Mucosa of stomach (tissue), 1 donor: Measurements from ENCODE around the gene RAB40A.
"Not testable (repeated sequence)": the region's sequence is repeated elsewhere in the genome, so short reads cannot be mapped to it uniquely, and the experiment has no call there.

Experiments
- H3K27me3 ChIP-seq: one replicate; pipeline ENCODE4 v1.7.0; 2013; ENCODE audit warnings: mild to moderate bottlenecking, low read length; ENCODE audit not compliant: control insufficient read depth, insufficient read depth
- H3K36me3 ChIP-seq: one replicate; pipeline ENCODE4 v1.7.0; 2013; ENCODE audit warnings: low read length; ENCODE audit not compliant: control insufficient read depth, insufficient read depth
- H3K4me1 ChIP-seq: one replicate; pipeline ENCODE4 v1.7.0; 2013; ENCODE audit warnings: mild to moderate bottlenecking, low read length; ENCODE audit not compliant: control insufficient read depth, insufficient read depth
- H3K4me3 ChIP-seq: one replicate; pipeline ENCODE4 v1.7.0; 2013; ENCODE audit warnings: low read length
- H3K9ac ChIP-seq: one replicate; pipeline ENCODE4 v1.7.0; 2013; ENCODE audit warnings: mild to moderate bottlenecking, low read length, moderate library complexity
- H3K9me3 ChIP-seq: one replicate; pipeline ENCODE4 v1.7.0; 2013; ENCODE audit warnings: mild to moderate bottlenecking, low read length, moderate library complexity; ENCODE audit not compliant: control insufficient read depth
- donor health status: Pancreatic carcinoma.

Gene RAB40A

GRCh38 chrX:103480526-103480925 is 38.8 kb downstream of the RAB40A start:
- H3K9ac ChIP-seq: no peak overlapping the region
- H3K9me3 ChIP-seq: no peaks in the 10 kb centered on the region
- H3K27me3 ChIP-seq: no peaks in the 10 kb centered on the region
- no peak overlapping the region for H3K4me3 ChIP-seq
- H3K36me3 ChIP-seq: no peaks in the 10 kb centered on the region
- no peaks in the 10 kb centered on the region for H3K4me1 ChIP-seq

DNA sequence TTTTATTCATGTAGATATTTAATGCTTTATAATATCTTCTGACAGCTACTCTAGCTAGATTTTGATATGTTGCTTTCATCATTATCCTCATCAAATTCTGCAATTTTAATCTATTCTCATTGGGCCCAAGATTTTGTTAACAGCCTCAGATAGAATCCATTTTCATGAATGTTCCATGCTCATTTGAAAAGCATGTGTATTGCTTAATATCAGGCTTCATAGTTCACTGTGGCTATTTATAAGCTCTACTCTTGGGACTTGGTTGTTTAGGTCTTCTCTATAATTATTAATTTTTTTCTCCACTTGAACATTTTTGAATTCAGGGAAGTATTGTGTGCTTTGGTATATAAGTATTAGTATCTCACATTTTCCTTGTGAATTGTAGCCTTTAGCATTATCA is 41.8 kb downstream of the RAB40A start:
- Histone ChIP-seq H3K27me3 (no peaks in the 10 kb centered on the region), H3K9ac (no peak overlapping the region), H3K9me3 (no peaks in the 10 kb centered on the region), H3K4me3 (no peak overlapping the region), H3K36me3 (no peaks in the 10 kb centered on the region), H3K4me1 (no peaks in the 10 kb centered on the region)

GRCh38 chrX:103475381-103475780 is 43.9 kb downstream of the RAB40A start:
- Histone ChIP-seq H3K4me1 (no peaks in the 10 kb centered on the region), H3K4me3 (no peak overlapping the region), H3K27me3 (no peaks in the 10 kb centered on the region), H3K9ac (no peak overlapping the region), H3K9me3 (no peaks in the 10 kb centered on the region), H3K36me3 (no peaks in the 10 kb centered on the region)

DNA sequence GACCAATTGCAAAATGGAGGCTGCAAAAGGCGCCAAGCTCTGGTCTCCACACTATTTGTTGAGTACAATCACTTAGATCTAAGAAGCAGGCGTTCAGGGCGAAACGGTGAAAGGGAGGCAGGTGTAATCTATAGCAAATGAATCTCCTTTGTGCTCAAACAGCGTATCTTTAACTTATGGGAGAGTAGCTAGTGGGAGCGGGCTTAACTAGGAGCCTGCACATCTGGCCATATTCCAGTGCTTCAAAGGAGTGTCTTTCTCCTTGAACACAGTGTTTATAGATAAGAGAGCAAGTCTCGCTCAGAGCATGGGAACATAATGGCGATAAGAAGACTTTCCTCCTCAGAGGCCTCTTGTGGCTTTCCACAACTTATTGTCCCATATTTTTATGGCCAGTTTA is 49.3 kb downstream of the RAB40A start:
- not testable (repeated sequence) for H3K36me3 ChIP-seq, H3K4me1 ChIP-seq, H3K9ac ChIP-seq, H3K4me3 ChIP-seq, H3K9me3 ChIP-seq, H3K27me3 ChIP-seq

DNA sequence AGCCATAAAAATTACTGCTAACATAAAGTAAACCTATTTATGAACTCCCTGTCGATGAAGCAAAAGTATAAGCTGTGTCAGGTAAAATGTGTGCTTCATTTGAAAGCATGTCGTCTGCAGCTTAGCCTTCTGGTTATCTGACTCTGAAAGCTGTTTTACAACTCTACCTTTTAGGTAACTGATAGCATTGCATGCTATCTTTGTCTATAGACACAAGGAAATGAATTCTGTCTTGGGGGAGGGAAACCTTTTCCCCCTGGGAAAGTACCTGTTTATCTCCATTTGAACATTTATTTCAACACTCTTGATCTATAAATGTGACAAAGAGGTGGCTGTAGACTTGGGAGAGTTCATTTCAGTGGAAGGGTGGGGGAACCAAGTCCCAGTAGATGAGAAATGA is 51.4 kb downstream of the RAB40A start:
- Histone ChIP-seq H3K9me3 (no peaks in the 10 kb centered on the region), H3K4me1 (no peaks in the 10 kb centered on the region), H3K4me3 (no peak overlapping the region), H3K27me3 (no peaks in the 10 kb centered on the region), H3K36me3 (no peaks in the 10 kb centered on the region), H3K9ac (no peak overlapping the region)

- no peak overlapping the region for H3K9ac ChIP-seq
- H3K9me3 ChIP-seq: no peaks in the 10 kb centered on the region
- H3K27me3 ChIP-seq: no peaks in the 10 kb centered on the region
- H3K36me3 ChIP-seq: no peaks in the 10 kb centered on the region
- H3K4me3 ChIP-seq: no peak overlapping the region
- H3K4me1 ChIP-seq: no peaks in the 10 kb centered on the region
These were observed 52.1 kb downstream of the RAB40A start for GRCh38 chrX:103467156-103467555.

DNA sequence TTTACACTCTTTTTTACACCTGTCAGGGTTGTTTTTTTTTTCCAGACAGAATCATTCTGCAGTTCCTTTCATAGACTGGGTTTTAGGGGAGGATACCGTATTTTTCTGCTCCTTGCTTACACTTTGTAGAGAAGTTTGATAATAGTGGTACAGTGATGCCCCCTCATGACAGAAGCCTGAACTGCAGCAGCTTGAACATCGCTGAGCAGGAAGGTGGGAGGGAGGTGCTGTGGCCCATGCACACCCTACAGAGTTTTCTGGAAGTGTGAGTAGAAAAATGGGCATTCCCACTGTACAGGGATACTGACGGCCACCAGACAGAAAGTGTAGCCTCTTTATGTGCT is 54.5 kb downstream of the RAB40A start:
- H3K9ac ChIP-seq: no peak overlapping the region
- no peaks in the 10 kb centered on the region for H3K9me3 ChIP-seq
- H3K4me1 ChIP-seq: no peaks in the 10 kb centered on the region
- no peaks in the 10 kb centered on the region for H3K36me3 ChIP-seq
- no peak overlapping the region for H3K4me3 ChIP-seq
- H3K27me3 ChIP-seq: no peaks in the 10 kb centered on the region

GRCh38 chrX:103464072-103464773 is 55.1 kb downstream of the RAB40A start:
- no peak overlapping the region for H3K9ac ChIP-seq
- H3K36me3 ChIP-seq: no peaks in the 10 kb centered on the region
- no peaks in the 10 kb centered on the region for H3K27me3 ChIP-seq
- no peaks in the 10 kb centered on the region for H3K9me3 ChIP-seq
- H3K4me1 ChIP-seq: no peaks in the 10 kb centered on the region
- H3K4me3 ChIP-seq: no peak overlapping the region

DNA sequence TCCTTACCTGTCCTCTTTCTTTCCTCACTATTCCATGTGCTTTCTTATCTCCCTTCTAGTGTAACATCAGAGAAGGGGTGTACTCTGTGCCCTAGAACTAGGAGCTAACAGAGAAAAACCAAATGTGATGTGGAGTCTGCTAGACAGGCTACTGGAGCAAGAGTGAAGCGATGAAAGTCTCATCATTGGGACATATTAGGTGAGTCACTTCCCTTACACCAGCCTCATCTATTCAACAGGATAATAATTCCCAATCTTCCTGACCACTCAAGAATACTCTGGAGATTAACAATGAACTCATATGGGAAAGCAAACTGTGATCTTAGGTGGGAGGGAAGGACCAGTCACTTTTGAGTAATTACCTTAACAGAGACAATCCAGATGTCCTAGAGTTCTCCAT is 58.1 kb downstream of the RAB40A start:
- Histone ChIP-seq H3K36me3 (no peaks in the 10 kb centered on the region), H3K9ac (no peak overlapping the region), H3K27me3 (no peaks in the 10 kb centered on the region), H3K9me3 (no peaks in the 10 kb centered on the region), H3K4me1 (no peaks in the 10 kb centered on the region), H3K4me3 (no peak overlapping the region)

DNA sequence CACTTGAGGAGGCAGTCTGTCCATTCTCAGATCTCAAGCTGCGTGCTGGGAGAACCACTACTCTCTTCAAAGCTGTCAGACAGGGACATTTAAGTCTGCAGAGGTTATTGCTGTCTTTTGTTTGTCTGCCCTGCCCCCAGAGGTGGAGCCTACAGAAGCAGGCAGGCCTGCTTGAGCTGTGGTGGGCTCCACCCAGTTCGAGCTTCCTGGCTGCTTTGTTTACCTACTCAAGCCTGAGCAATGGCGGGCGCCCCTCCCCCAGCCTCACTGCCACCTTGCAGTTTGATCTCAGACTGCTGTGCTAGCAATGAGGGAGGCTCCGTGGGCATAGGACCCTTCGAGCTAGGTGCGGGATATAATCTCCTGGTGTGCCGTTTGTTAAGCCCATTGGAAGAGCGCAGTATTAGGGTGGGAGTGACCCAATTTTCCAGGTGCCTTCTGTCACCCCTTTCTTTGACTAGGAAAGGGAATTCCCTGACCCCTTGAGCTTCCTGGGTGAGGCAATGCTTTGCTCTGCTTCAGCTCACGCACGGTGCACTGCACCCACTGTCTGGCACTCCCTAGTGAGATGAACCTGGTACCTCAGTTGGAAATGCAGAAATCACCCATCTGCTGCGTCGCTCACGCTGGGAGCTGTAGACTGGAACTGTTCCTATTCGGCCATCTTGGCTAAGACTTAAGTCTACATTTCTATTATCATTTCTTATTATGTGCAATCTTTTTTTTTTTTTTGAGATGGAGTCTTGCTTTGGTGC is 59.1 kb downstream of the RAB40A start:
- not testable (repeated sequence) for H3K9ac ChIP-seq, H3K4me1 ChIP-seq, H3K27me3 ChIP-seq, H3K9me3 ChIP-seq, H3K36me3 ChIP-seq, H3K4me3 ChIP-seq

DNA sequence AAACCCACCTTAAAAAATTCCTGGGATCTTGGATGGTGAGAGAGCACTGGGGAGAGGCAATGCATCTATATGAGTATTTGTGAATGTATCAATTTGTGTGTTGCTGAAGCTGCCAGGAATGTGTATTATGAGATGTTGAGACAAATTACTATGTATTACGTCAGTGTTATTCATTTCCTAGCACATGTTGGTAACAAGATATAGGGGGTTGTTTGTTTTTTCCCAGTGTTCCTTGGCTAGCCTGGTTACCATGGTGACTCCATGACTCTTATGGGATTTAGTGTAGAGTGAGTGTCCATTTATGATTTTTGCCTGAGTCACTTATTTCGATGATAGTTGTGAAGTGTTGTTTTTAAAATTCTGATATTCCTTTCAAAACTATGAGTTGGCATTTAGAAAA is 65.6 kb downstream of the RAB40A start:
- Histone ChIP-seq H3K4me3 (no peak overlapping the region), H3K36me3 (no peaks in the 10 kb centered on the region), H3K9ac (no peak overlapping the region), H3K4me1 (no peaks in the 10 kb centered on the region), H3K9me3 (no peaks in the 10 kb centered on the region), H3K27me3 (no peaks in the 10 kb centered on the region)
